RWPE2 (cell line): ENCODE measurements around the gene POLD4.

ENCODE experiments used
- ATAC-seq: fragments of 200-7000 bp; cut with Tn5 transposase; 3 replicates; pipeline ENCODE4 v1.9.1; 2021; ENCODE audit warnings: low read depth
- DNase-seq: peaks from one replicate; pipeline ENCODE4 v3.0.0-alpha.2; 2020; ENCODE audit warnings: low spot score
- H3K27ac ChIP-seq: fragments of 450-650 bp; 2 replicates; pipeline ENCODE4 v1.5.1; 2017; ENCODE audit warnings: mild to moderate bottlenecking; ENCODE audit not compliant: poor library complexity, severe bottlenecking
- H3K27me3 ChIP-seq: fragments of 250-450 bp; sonication (Bioruptor Pico); 2 replicates; pipeline ENCODE4 v1.5.1; 2021; ENCODE audit warnings: mild to moderate bottlenecking, moderate library complexity; ENCODE audit not compliant: insufficient read depth, poor library complexity, severe bottlenecking
- H3K36me3 ChIP-seq: fragments of 250-450 bp; sonication (Bioruptor Pico); 2 replicates; pipeline ENCODE4 v1.5.1; 2020; ENCODE audit warnings: low read depth, mild to moderate bottlenecking, moderate library complexity
- H3K4me1 ChIP-seq: fragments of 250-450 bp; sonication (Bioruptor Pico); 2 replicates; pipeline ENCODE4 v1.5.1; 2021; ENCODE audit warnings: mild to moderate bottlenecking, moderate library complexity; ENCODE audit not compliant: insufficient read depth, poor library complexity, severe bottlenecking
- H3K4me3 ChIP-seq: fragments of 250-450 bp; sonication (Bioruptor Pico); 2 replicates; pipeline ENCODE4 v1.5.1; 2021; ENCODE audit warnings: mild to moderate bottlenecking, moderate library complexity; ENCODE audit not compliant: severe bottlenecking
- H3K9me3 ChIP-seq: fragments of 250-450 bp; sonication (Bioruptor Pico); 2 replicates; pipeline ENCODE4 v1.5.1; 2021; ENCODE audit warnings: mild to moderate bottlenecking, moderate library complexity; ENCODE audit not compliant: severe bottlenecking
- TF ChIP-seq, protein P1 (sequence below): fragments of 450-650 bp; IDR thresholded peaks from one replicate; pipeline ENCODE4 v1.5.1; 2017; ENCODE audit warnings: mild to moderate bottlenecking, moderate library complexity; ENCODE audit not compliant: poor library complexity, severe bottlenecking

Gene POLD4

GRCh38 chr11:67312187-67313021, 40.9 kb downstream of the POLD4 start:
- DNase-seq (peak; percentile 96), ATAC-seq (peak; percentile 78)
- Histone ChIP-seq H3K9me3 (no peaks in the 10 kb centered on the region), H3K27me3 (no peaks in the 10 kb centered on the region), H3K27ac (peak overlapping the region; percentile 96), H3K4me3 (no peak overlapping the region), H3K4me1 (peaks cover 51% of the 10 kb centered on the region), H3K36me3 (peaks cover 40% of the 10 kb centered on the region)
- TF ChIP-seq, protein P1, sequence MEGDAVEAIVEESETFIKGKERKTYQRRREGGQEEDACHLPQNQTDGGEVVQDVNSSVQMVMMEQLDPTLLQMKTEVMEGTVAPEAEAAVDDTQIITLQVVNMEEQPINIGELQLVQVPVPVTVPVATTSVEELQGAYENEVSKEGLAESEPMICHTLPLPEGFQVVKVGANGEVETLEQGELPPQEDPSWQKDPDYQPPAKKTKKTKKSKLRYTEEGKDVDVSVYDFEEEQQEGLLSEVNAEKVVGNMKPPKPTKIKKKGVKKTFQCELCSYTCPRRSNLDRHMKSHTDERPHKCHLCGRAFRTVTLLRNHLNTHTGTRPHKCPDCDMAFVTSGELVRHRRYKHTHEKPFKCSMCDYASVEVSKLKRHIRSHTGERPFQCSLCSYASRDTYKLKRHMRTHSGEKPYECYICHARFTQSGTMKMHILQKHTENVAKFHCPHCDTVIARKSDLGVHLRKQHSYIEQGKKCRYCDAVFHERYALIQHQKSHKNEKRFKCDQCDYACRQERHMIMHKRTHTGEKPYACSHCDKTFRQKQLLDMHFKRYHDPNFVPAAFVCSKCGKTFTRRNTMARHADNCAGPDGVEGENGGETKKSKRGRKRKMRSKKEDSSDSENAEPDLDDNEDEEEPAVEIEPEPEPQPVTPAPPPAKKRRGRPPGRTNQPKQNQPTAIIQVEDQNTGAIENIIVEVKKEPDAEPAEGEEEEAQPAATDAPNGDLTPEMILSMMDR, result no peak

DNA sequence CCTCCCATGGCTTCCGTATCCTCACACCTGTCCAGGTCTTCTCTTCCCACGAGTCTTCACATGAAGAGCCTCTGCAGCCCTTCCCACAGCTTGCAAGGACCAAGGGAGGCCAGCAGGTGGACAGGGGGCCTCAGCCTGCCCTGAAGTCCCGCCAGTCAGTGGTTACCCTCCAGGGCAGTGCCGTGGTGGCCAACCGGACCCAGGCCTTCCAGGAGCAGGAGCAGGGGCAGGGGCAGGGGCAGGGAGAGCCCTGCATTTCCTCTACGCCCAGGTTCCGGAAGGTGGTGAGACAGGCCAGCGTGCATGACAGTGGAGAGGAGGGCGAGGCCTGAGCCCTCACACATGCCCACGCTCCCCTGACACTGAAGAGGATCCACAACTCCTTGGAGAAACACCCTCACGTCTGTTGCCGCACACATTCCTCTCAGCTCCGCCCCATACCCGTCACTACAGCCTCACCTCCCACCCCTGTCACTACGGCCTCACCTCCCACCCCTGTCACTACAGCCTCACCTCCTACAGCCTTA, 41.7 kb downstream of the POLD4 start:
- TF ChIP-seq, protein P1, result no peak
- Histone ChIP-seq H3K36me3 (peaks cover 48% of the 10 kb centered on the region), H3K4me1 (peaks cover 51% of the 10 kb centered on the region), H3K9me3 (no peaks in the 10 kb centered on the region), H3K27me3 (no peaks in the 10 kb centered on the region), H3K4me3 (no peak overlapping the region), H3K27ac (peak overlapping the region; percentile 96)
- ATAC-seq (peak; percentile 2; the same call in 1 of the 3 replicates), DNase-seq (no peak)

- Histone ChIP-seq H3K9me3 (no peaks in the 10 kb centered on the region), H3K4me1 (peaks cover 48% of the 10 kb centered on the region), H3K4me3 (no peak overlapping the region), H3K36me3 (peaks cover 49% of the 10 kb centered on the region), H3K27me3 (no peaks in the 10 kb centered on the region), H3K27ac (peak overlapping the region; percentile 96)
- ATAC-seq (no peak), DNase-seq (no peak)
- TF ChIP-seq, protein P1, result no peak
These were observed 42.2 kb downstream of the POLD4 start for GRCh38 chr11:67311051-67311555.

DNA sequence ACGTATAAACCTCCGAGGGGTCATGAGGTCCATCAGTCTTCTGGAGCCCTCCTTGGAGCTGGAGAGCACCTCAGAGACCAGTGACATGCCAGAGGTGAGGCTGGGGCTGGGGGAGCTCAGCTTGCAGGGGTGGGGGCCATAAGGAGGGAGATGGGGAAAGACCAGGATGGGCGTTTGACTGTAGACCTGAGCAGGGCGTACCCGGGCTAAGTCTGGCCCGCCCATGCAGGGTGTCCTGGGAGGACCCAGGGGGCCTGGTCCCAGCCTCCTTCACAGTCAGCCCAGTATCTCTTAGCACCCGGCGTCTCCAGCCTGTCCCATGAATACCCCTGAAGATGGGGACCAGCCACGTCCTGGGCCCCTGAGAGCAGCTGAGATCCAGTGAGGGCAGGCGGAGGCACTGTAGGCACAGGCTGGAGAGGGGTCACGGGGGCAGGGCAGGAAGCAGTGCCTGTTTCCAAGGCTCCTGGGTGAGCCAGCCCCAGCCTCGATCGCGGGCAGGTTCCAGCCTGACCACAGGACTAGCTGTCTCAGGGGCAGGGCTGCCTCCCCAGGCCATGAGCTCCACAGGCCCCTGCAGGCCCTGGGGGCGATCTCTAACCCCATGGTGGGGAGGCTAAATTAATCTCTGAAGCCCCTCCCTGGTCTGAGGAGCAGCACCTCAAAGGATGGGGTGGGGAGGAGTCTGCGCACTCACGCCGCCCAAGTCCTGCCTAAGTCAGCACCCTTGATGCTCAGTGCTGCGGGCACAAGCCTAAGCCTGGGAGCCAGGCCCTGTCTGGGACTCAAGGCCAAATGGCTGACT, 42.9 kb downstream of the POLD4 start:
- peak; percentile 57 for ATAC-seq

More for the DNA sequence above, 42.9 kb downstream of the POLD4 start:
- no peaks in the 10 kb centered on the region for H3K9me3 ChIP-seq
- TF ChIP-seq, protein P1, result no peak
- no peaks in the 10 kb centered on the region for H3K27me3 ChIP-seq
- H3K27ac ChIP-seq, result peak overlapping the region; percentile 96
- DNase-seq, result peak; percentile 89
- no peak overlapping the region for H3K4me3 ChIP-seq
- peaks cover 48% of the 10 kb centered on the region for H3K4me1 ChIP-seq
- peaks cover 54% of the 10 kb centered on the region for H3K36me3 ChIP-seq
